T-helper 2 cell treated with Interferon-gamma antibody and Interleukin-4, amounts not matched to agents 5 μg/mL and 100 μg/mL, for 36 hours (primary cell): ENCODE measurements around the gene TBC1D19.

Experiments
- DNase-seq: peaks from one replicate; pipeline ENCODE4 v3.0.0; 2021; ENCODE audit warnings: low spot score
- H3K27ac Mint-ChIP-seq: one replicate; pipeline ENCODE4 v1.8.0; 2021; ENCODE audit warnings: mild to moderate bottlenecking, mixed read lengths
- H3K27me3 Mint-ChIP-seq: one replicate; pipeline ENCODE4 v1.8.0; 2021; ENCODE audit warnings: low read depth, mixed read lengths
- H3K36me3 Mint-ChIP-seq: one replicate; pipeline ENCODE4 v1.8.0; 2021; ENCODE audit warnings: low read depth, mixed read lengths
- H3K4me1 Mint-ChIP-seq: one replicate; pipeline ENCODE4 v1.8.0; 2021; ENCODE audit warnings: low read depth, mixed read lengths
- H3K4me3 Mint-ChIP-seq: one replicate; pipeline ENCODE4 v1.8.0; 2022; ENCODE audit warnings: mild to moderate bottlenecking, moderate library complexity, mixed read lengths
- H3K9me3 Mint-ChIP-seq: one replicate; pipeline ENCODE4 v1.8.0; 2021; ENCODE audit warnings: mixed read lengths

Gene TBC1D19

GRCh38 chr4:26766141-26766540 is 182.3 kb downstream of the TBC1D19 start:
- Mint-ChIP-seq H3K36me3 (no peaks in the 10 kb centered on the region), H3K27ac (no peak overlapping the region), H3K27me3 (peaks cover 6% of the 10 kb centered on the region), H3K4me1 (peaks cover 6% of the 10 kb centered on the region), H3K4me3 (no peak overlapping the region), H3K9me3 (no peaks in the 10 kb centered on the region)
- DNase-seq: no peak

GRCh38 chr4:26772096-26772873 is 188.4 kb downstream of the TBC1D19 start:
- Mint-ChIP-seq H3K4me1 (no peaks in the 10 kb centered on the region), H3K9me3 (peaks cover 8% of the 10 kb centered on the region), H3K27me3 (no peaks in the 10 kb centered on the region), H3K4me3 (no peak overlapping the region), H3K36me3 (no peaks in the 10 kb centered on the region), H3K27ac (no peak overlapping the region)
- DNase-seq: no peak

DNA sequence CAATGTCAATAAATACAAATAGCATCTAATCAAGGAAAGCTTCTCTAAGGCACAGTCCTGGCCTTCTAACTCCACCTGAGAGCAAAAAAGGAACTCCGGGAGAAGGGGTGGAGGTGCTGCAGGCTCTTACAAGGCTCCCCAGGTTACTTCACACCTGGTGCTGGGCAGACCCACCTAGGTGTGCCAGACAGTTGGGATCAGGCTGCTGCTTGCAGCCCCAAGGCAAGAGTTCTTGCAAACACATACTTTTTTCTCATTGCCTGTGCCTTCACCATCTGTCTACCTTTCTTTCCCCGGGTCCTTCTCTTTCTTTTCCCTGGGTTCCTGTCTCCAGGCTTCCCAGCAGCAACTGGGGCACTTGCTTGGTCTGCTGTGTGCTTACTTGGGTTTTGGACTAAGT is 195.3 kb downstream of the TBC1D19 start:
- DNase-seq: no peak
- Mint-ChIP-seq H3K27me3 (no peaks in the 10 kb centered on the region), H3K4me3 (no peak overlapping the region), H3K9me3 (peaks cover 3% of the 10 kb centered on the region), H3K36me3 (no peaks in the 10 kb centered on the region), H3K27ac (no peak overlapping the region), H3K4me1 (no peaks in the 10 kb centered on the region)

- H3K4me1 Mint-ChIP-seq: no peaks in the 10 kb centered on the region
- H3K36me3 Mint-ChIP-seq: no peaks in the 10 kb centered on the region
- H3K9me3 Mint-ChIP-seq: no peaks in the 10 kb centered on the region
- no peaks in the 10 kb centered on the region for H3K27me3 Mint-ChIP-seq
- DNase-seq: no peak
- H3K4me3 Mint-ChIP-seq: no peak overlapping the region
- H3K27ac Mint-ChIP-seq: no peak overlapping the region
These were observed 195.8 kb downstream of the TBC1D19 start for GRCh38 chr4:26779674-26780073.

GRCh38 chr4:26780539-26780938 is 196.7 kb downstream of the TBC1D19 start:
- Mint-ChIP-seq H3K27ac (no peak overlapping the region), H3K36me3 (no peaks in the 10 kb centered on the region), H3K9me3 (no peaks in the 10 kb centered on the region), H3K4me3 (no peak overlapping the region), H3K27me3 (no peaks in the 10 kb centered on the region), H3K4me1 (no peaks in the 10 kb centered on the region)
- DNase-seq: no peak

DNA sequence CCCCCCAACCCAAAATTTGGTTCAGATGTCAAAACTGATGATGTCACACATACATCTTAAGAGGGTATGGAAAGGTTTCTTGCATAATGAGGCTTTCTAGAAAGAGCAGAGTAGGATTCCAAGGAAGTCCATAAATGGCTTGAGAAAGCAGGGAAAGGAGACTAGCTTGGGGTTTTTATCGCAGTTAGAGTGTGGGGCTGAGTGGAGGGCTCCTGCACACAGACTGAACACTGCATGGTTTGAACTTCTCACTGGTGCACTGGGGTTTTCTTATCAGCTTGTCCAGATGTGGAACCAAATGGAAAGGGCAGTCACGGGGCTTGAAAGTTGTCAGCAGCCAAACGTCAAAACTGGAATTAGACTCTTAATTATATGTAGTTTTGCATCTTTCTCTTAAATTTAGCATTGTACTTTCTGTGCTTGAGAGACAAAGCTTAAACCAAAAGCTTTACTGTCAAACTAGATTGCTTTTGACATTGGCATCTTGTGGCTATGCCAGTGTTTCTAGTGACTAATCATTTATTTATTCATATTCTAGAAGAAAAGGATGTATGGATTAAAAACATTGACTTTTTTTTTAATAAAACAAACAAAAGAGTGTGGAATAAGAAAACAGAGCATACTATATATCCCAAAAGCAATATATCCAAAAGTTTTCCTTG is 198.4 kb downstream of the TBC1D19 start:
- Mint-ChIP-seq H3K36me3 (no peaks in the 10 kb centered on the region), H3K9me3 (no peaks in the 10 kb centered on the region), H3K27me3 (no peaks in the 10 kb centered on the region), H3K4me3 (no peak overlapping the region), H3K4me1 (peaks cover 2% of the 10 kb centered on the region), H3K27ac (no peak overlapping the region)
- DNase-seq: no peak

DNA sequence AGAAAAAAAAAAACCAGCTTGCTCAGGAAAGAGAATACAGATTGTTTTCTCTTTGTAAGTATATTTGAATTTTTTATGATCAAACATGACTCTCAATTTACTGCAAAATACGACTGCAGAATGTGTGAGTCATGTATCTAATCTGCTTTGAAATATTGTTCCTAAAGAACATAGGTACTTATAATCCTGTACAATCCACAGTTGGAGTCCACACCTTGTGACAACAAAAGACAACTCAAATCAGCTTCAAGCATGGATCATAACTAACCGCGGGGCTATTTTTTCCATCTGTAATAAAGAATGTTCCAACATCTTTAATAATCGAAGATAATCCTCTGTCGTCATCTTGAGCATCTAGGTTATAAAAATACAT is 198.9 kb downstream of the TBC1D19 start:
- Mint-ChIP-seq H3K27me3 (no peaks in the 10 kb centered on the region), H3K27ac (no peak overlapping the region), H3K4me1 (peaks cover 3% of the 10 kb centered on the region), H3K36me3 (no peaks in the 10 kb centered on the region), H3K4me3 (no peak overlapping the region), H3K9me3 (no peaks in the 10 kb centered on the region)
- DNase-seq: no peak

- no peaks in the 10 kb centered on the region for H3K36me3 Mint-ChIP-seq
- no peak overlapping the region for H3K4me3 Mint-ChIP-seq
- no peak overlapping the region for H3K27ac Mint-ChIP-seq
- peaks cover 8% of the 10 kb centered on the region for H3K4me1 Mint-ChIP-seq
- H3K27me3 Mint-ChIP-seq: no peaks in the 10 kb centered on the region
- no peaks in the 10 kb centered on the region for H3K9me3 Mint-ChIP-seq
- DNase-seq: no peak
These were observed 200.5 kb downstream of the TBC1D19 start for GRCh38 chr4:26784207-26784865.

- Mint-ChIP-seq H3K4me3 (no peak overlapping the region), H3K9me3 (no peaks in the 10 kb centered on the region), H3K27me3 (no peaks in the 10 kb centered on the region), H3K27ac (no peak overlapping the region), H3K36me3 (no peaks in the 10 kb centered on the region), H3K4me1 (peaks cover 8% of the 10 kb centered on the region)
- no peak for DNase-seq
These were observed 201.4 kb downstream of the TBC1D19 start for GRCh38 chr4:26785312-26785711.

- Mint-ChIP-seq H3K27ac (no peak overlapping the region), H3K27me3 (no peaks in the 10 kb centered on the region), H3K9me3 (no peaks in the 10 kb centered on the region), H3K4me3 (no peak overlapping the region), H3K4me1 (peaks cover 8% of the 10 kb centered on the region), H3K36me3 (no peaks in the 10 kb centered on the region)
- no peak for DNase-seq
These were observed 201.9 kb downstream of the TBC1D19 start for GRCh38 chr4:26785810-26786209.

DNA sequence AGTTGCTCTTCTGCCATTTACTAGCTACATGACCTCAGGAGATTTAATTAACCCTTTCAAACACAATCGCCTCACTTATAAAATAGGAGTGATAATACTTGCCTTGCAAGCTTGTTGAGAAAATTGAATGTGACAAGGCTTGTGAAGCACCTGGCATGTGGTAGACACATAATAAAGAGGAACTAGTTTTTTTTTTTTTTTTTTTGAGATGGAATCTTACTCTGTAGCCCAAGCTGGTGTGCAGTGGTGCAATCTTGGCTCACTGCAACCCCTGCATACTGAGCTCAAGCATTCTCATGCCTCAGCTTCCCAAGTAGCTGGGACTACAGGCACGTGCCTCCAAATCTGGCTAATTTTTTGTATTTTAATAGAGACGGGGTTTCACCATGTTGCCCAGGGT is 203.0 kb downstream of the TBC1D19 start:
- Mint-ChIP-seq H3K9me3 (no peaks in the 10 kb centered on the region), H3K27ac (no peak overlapping the region), H3K4me1 (peaks cover 8% of the 10 kb centered on the region), H3K4me3 (no peak overlapping the region), H3K36me3 (no peaks in the 10 kb centered on the region), H3K27me3 (no peaks in the 10 kb centered on the region)
- DNase-seq: no peak

- H3K4me1 Mint-ChIP-seq: peaks cover 8% of the 10 kb centered on the region
- no peaks in the 10 kb centered on the region for H3K9me3 Mint-ChIP-seq
- no peak overlapping the region for H3K27ac Mint-ChIP-seq
- no peak overlapping the region for H3K4me3 Mint-ChIP-seq
- no peaks in the 10 kb centered on the region for H3K36me3 Mint-ChIP-seq
- H3K27me3 Mint-ChIP-seq: no peaks in the 10 kb centered on the region
- peak; percentile 27 for DNase-seq
These were observed 203.8 kb downstream of the TBC1D19 start for GRCh38 chr4:26787461-26788340.

GRCh38 chr4:26788341-26788733 is 204.5 kb downstream of the TBC1D19 start:
- Mint-ChIP-seq H3K27ac (no peak overlapping the region), H3K9me3 (no peaks in the 10 kb centered on the region), H3K36me3 (no peaks in the 10 kb centered on the region), H3K4me3 (no peak overlapping the region), H3K4me1 (peaks cover 8% of the 10 kb centered on the region), H3K27me3 (no peaks in the 10 kb centered on the region)
- DNase-seq: no peak

- Mint-ChIP-seq H3K4me3 (no peak overlapping the region), H3K27me3 (no peaks in the 10 kb centered on the region), H3K4me1 (peaks cover 8% of the 10 kb centered on the region), H3K9me3 (no peaks in the 10 kb centered on the region), H3K36me3 (no peaks in the 10 kb centered on the region), H3K27ac (no peak overlapping the region)
- DNase-seq: no peak
These were observed 205.3 kb downstream of the TBC1D19 start for GRCh38 chr4:26789208-26789607.
